BE2C (cell line): ENCODE results near the gene ABCC8.

Source experiments
- DNase-seq: peaks from one replicate; pipeline ENCODE4 v3.0.0-alpha.2; 2020
- H3K27me3 ChIP-seq: fragments of 250-450 bp; sonication (Bioruptor Pico); 2 replicates; pipeline ENCODE4 v1.5.1; 2020; ENCODE audit warnings: mild to moderate bottlenecking
- H3K36me3 ChIP-seq: fragments of 250-450 bp; sonication (Bioruptor Pico); 2 replicates; pipeline ENCODE4 v1.5.1; 2020; ENCODE audit warnings: mild to moderate bottlenecking
- H3K4me1 ChIP-seq: fragments of 250-450 bp; sonication (Bioruptor Pico); 2 replicates; pipeline ENCODE4 v1.5.1; 2020
- H3K4me3 ChIP-seq: 2 replicates; pipeline ENCODE4 v1.5.1; 2011; ENCODE audit warnings: low read depth, low read length
- H3K9me3 ChIP-seq: fragments of 250-450 bp; sonication (Bioruptor Pico); 2 replicates; pipeline ENCODE4 v1.5.1; 2020
- CTCF ChIP-seq: IDR thresholded peaks from 2 replicates; pipeline ENCODE4 v1.5.1; 2012; ENCODE audit warnings: mild to moderate bottlenecking, low read depth, low read length

ABCC8 gene

GRCh38 chr11:17347676-17348075 is 129.0 kb downstream of the ABCC8 start:
- no peak for TF ChIP-seq CTCF
- DNase-seq, result no peak
- 0 out of 2 replicates have a peak, but pooled peaks cover 5% of the 10 kb centered on the region for H3K27me3 ChIP-seq
- no peaks in the 10 kb centered on the region for H3K4me1 ChIP-seq
- H3K9me3 ChIP-seq, result no peaks in the 10 kb centered on the region
- H3K36me3 ChIP-seq, result no peaks in the 10 kb centered on the region
- H3K4me3 ChIP-seq, result no peak overlapping the region

GRCh38 chr11:17343907-17344306 is 132.7 kb downstream of the ABCC8 start:
- Histone ChIP-seq H3K4me1 (no peaks in the 10 kb centered on the region), H3K9me3 (no peaks in the 10 kb centered on the region), H3K36me3 (no peaks in the 10 kb centered on the region), H3K4me3 (no peak overlapping the region), H3K27me3 (no peaks in the 10 kb centered on the region)
- DNase-seq, result no peak
- no peak for TF ChIP-seq CTCF

DNA sequence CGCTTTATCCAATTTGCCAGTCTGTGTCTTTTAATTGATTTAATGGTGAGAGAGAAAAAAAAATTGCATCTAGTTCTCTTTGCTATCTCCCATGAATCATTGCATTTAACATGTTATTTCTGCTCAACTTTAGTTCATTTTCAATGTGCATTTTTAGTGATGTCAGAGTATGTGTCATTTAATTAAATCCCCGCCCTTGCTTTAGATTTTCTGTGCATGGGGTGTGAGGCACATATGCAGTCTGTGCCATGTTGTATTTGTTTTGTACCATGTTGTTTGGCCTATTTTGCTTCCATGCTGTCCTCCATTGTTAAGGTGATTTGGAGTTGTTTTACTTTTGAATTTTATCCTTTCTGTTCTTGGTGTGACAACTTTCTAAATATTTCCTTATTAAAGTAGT is 133.4 kb downstream of the ABCC8 start:
- Histone ChIP-seq H3K36me3 (no peaks in the 10 kb centered on the region), H3K9me3 (no peaks in the 10 kb centered on the region), H3K4me1 (no peaks in the 10 kb centered on the region), H3K4me3 (no peak overlapping the region), H3K27me3 (no peaks in the 10 kb centered on the region)
- TF ChIP-seq CTCF, result no peak
- DNase-seq, result no peak
